Neural cell (in vitro differentiated cells): ENCODE results near the gene MEIS3. TPM values are rescaled to one million over a fixed set of nuclear protein-coding genes. Genes with fewer than 3 reads are reported as not detected.

ENCODE experiments used
- H2AFZ ChIP-seq: fragments of 200-600, 300-800 bp; sonication (generic), shearing (Covaris generic); 2 replicates; pipeline ENCODE4 v1.6.0; 2014; ENCODE audit warnings: low read depth, mild to moderate bottlenecking, antibody characterized with exemption, low read length, moderate library complexity
- H3F3A ChIP-seq: fragments of 200-600 bp; shearing (Covaris generic); 2 replicates; pipeline ENCODE4 v1.6.1; 2016; ENCODE audit warnings: mild to moderate bottlenecking, moderate library complexity, mixed read lengths, antibody characterized with exemption, low read length; ENCODE audit not compliant: insufficient read depth, poor library complexity, severe bottlenecking
- H3K27ac ChIP-seq: fragments of 200-600, 300-800 bp; sonication (generic), shearing (Covaris generic); 2 replicates; pipeline ENCODE4 v1.5.1; 2014; ENCODE audit warnings: mild to moderate bottlenecking, low read length, moderate library complexity
- H3K27me3 ChIP-seq: fragments of 300-800, 200-600 bp; sonication (generic), shearing (Covaris generic); 2 replicates; pipeline ENCODE4 v1.6.0; 2014; ENCODE audit warnings: mild to moderate bottlenecking, low read depth, low read length, moderate library complexity; ENCODE audit not compliant: insufficient read depth
- H3K36me3 ChIP-seq: fragments of 300-800, 200-600 bp; sonication (generic), shearing (Covaris generic); 2 replicates; pipeline ENCODE4 v1.5.1; 2014; ENCODE audit warnings: mild to moderate bottlenecking, antibody characterized with exemption, low read length, moderate library complexity; ENCODE audit not compliant: insufficient read depth
- H3K4me2 ChIP-seq: fragments of 300-800, 200-600 bp; sonication (generic), shearing (Covaris generic); 2 replicates; pipeline ENCODE4 v1.6.0; 2014; ENCODE audit warnings: mild to moderate bottlenecking, low read length
- H3K4me3 ChIP-seq: fragments of 300-800, 200-600 bp; sonication (generic), shearing (Covaris generic); 2 replicates; pipeline ENCODE4 v1.5.1; 2014; ENCODE audit warnings: mild to moderate bottlenecking, low read length, moderate library complexity
- H3K79me2 ChIP-seq: fragments of 200-600 bp; shearing (Covaris generic); replicated peaks from 2 replicates; pipeline ENCODE4 v1.6.0; 2014; ENCODE audit warnings: mild to moderate bottlenecking, low read length, moderate library complexity; ENCODE audit not compliant: insufficient read depth
- H3K9ac ChIP-seq: fragments of 300-800, 200-600 bp; sonication (generic), shearing (Covaris generic); 2 replicates; pipeline ENCODE4 v1.6.1; 2016; ENCODE audit warnings: mild to moderate bottlenecking, low read length, mixed read lengths
- H3K9me2 ChIP-seq: fragments of 200-600 bp; shearing (Covaris generic); 2 replicates; pipeline ENCODE4 v1.6.1; 2016; ENCODE audit warnings: mild to moderate bottlenecking, low read length, mixed read lengths; ENCODE audit not compliant: insufficient read depth
- H3K9me3 ChIP-seq: fragments of 200-600, 300-800 bp; sonication (generic), shearing (Covaris generic); 2 replicates; pipeline ENCODE4 v1.6.1; 2016; ENCODE audit warnings: mild to moderate bottlenecking, mixed run types, low read length, moderate library complexity, mixed read lengths
- H4K20me1 ChIP-seq: fragments of 200-600 bp; shearing (Covaris generic); 2 replicates; pipeline ENCODE4 v1.6.1; 2016; ENCODE audit warnings: mild to moderate bottlenecking, mixed run types; ENCODE audit not compliant: insufficient read depth
- MXI1 ChIP-seq: fragments of 450-650 bp; conservative IDR thresholded peaks from 2 replicates; pipeline ENCODE4 v1.6.1; 2014; ENCODE audit warnings: antibody characterized with exemption, mild to moderate bottlenecking; ENCODE audit not compliant: poor library complexity, severe bottlenecking
- POLR2AphosphoS5 ChIP-seq: IDR thresholded peaks from 2 replicates; pipeline ENCODE4 v1.6.1; 2012
- RAD21 ChIP-seq: fragments of 450-650 bp; conservative IDR thresholded peaks from 2 replicates; pipeline ENCODE4 v1.6.1; 2014; ENCODE audit warnings: antibody characterized with exemption, mild to moderate bottlenecking, moderate library complexity
- REST ChIP-seq: IDR thresholded peaks from 2 replicates; pipeline ENCODE4 v1.6.1; 2012; ENCODE audit warnings: borderline replicate concordance
- TAF1 ChIP-seq: IDR thresholded peaks from 2 replicates; pipeline ENCODE4 v1.6.1; 2012; ENCODE audit warnings: low read depth
- polyA plus RNA-seq: library from polyadenylated mRNA; depleted of rRNA; stranded (reverse); fragments of >200 nt; gene quantifications from 2 replicates; pipeline ENCODE4 v1.2.3, GENCODE V29; 2014

The MEIS3 gene
- polyA plus RNA-seq, 1 donor from 2014 or later, result 379 TPM

GRCh38 chr19:47447470-47448359 lies 28.4 kb upstream of the MEIS3 start:
- no peak overlapping the region for H3K9ac ChIP-seq
- H3K4me2 ChIP-seq, result no peak overlapping the region
- H2AFZ ChIP-seq, result no peak overlapping the region
- no peaks in the 10 kb centered on the region for H3K9me3 ChIP-seq
- H3K9me2 ChIP-seq, result no peaks in the 10 kb centered on the region
- H3K27me3 ChIP-seq, result peaks cover 5% of the 10 kb centered on the region
- no peaks in the 10 kb centered on the region for H4K20me1 ChIP-seq
- H3F3A ChIP-seq, result no peaks in the 10 kb centered on the region
- peak overlapping the region; percentile 43 for H3K4me3 ChIP-seq
- TF ChIP-seq POLR2AphosphoS5 (no peak), MXI1 (peak; percentile 35)
- H3K27ac ChIP-seq, result no peak overlapping the region
- no peaks in the 10 kb centered on the region for H3K36me3 ChIP-seq
- no peaks in the 10 kb centered on the region for H3K79me2 ChIP-seq

DNA sequence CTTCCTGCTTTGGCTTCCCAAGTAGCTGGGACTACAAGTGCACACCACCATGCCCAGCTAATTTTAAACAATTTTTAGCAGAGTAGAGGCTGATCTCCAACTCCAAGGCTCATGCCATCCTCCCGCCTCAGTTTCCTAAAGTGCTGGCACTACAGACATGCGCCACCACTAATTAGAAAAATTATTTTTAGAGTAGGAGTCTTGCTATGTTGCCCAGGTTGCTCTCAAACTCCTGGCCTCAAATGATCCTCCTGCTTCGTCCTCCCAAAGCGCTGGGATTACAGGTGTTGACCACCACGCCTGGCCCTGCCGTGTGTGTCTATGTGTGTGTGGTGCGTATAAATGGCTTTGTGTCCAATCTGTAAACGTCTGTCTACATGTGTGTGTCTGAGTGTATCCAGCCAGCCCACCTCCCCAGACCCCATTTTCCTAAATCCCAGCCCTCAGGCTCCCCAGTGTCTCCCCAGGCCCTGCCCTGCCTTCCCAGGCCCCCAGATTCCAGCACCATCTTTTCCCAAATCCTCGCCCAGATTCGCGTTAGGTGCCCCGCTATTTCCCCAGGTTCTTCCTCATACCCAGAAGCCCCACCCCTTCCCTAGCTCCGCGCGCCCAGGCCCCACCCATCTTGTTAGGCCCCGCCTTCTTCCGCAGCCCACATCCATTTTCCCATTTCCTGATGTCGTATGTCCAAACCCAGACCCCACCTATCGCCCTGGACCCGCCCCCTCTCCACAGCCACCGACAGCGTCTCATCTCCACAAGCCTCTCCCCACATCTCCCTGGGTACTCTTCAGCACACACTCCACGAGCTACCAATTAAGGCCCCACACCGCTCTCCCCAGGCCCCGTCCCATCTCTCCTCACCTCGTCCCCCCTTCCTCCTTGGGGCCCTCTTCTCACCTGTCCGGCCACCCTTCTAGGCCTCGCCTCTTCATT lies 27.5 kb upstream of the MEIS3 start:
- Histone ChIP-seq H3K36me3 (no peaks in the 10 kb centered on the region), H3K4me3 (peak overlapping the region; percentile 43), H3K4me2 (no peak overlapping the region), H3K9me3 (no peaks in the 10 kb centered on the region), H3K9ac (no peak overlapping the region), H3K27ac (no peak overlapping the region), H4K20me1 (no peaks in the 10 kb centered on the region), H3K9me2 (no peaks in the 10 kb centered on the region), H3K79me2 (no peaks in the 10 kb centered on the region), H2AFZ (no peak overlapping the region), H3F3A (no peaks in the 10 kb centered on the region), H3K27me3 (peaks cover 5% of the 10 kb centered on the region)
- TF ChIP-seq RAD21 (no peak), REST (no peak), TAF1 (no peak)

- H3K9ac ChIP-seq, result no peak overlapping the region
- H2AFZ ChIP-seq, result no peak overlapping the region
- H3K36me3 ChIP-seq, result no peaks in the 10 kb centered on the region
- H3K27me3 ChIP-seq, result peaks cover 5% of the 10 kb centered on the region
- peak overlapping the region; percentile 41 for H3K4me3 ChIP-seq
- TF ChIP-seq POLR2AphosphoS5 (no peak), REST (no peak), MXI1 (no peak), TAF1 (no peak)
- no peaks in the 10 kb centered on the region for H4K20me1 ChIP-seq
- H3K9me3 ChIP-seq, result no peaks in the 10 kb centered on the region
- H3K27ac ChIP-seq, result no peak overlapping the region
- no peaks in the 10 kb centered on the region for H3K9me2 ChIP-seq
- no peaks in the 10 kb centered on the region for H3F3A ChIP-seq
- no peaks in the 10 kb centered on the region for H3K79me2 ChIP-seq
- no peak overlapping the region for H3K4me2 ChIP-seq
Measured at GRCh38 chr19:47445937-47446402, 26.6 kb upstream of the MEIS3 start.
